ENCODE measurements around the gene SRRM1.

SRRM1 gene

GRCh38 chr1:24642481-24643362 lies at the start of gene SRRM1:
Gene SRRM1, plus strand, starts transcription at chr1:24643302. Its CDS starts 25 bp downstream, at chr1:24643327.
- DNase-seq = peak; percentile 97

GRCh38 chr1:24594328-24594598 lies 48.8 kb upstream of the SRRM1 start:
- DNase-seq = no peak

GRCh38 chr1:24596401-24596880 lies 46.7 kb upstream of the SRRM1 start:
- no peak for DNase-seq

- DNase-seq = no peak
Measured at GRCh38 chr1:24599265-24599664, 43.8 kb upstream of the SRRM1 start.

- no peak for DNase-seq
Measured at GRCh38 chr1:24600551-24600950, 42.6 kb upstream of the SRRM1 start.

- no peak for DNase-seq
Measured at GRCh38 chr1:24605534-24606295, 37.4 kb upstream of the SRRM1 start.

- no peak for DNase-seq
Measured at GRCh38 chr1:24606296-24606605, 36.9 kb upstream of the SRRM1 start.

GRCh38 chr1:24606621-24607020 lies 36.5 kb upstream of the SRRM1 start:
- no peak for DNase-seq

GRCh38 chr1:24609949-24610517 lies 33.1 kb upstream of the SRRM1 start:
- no peak for DNase-seq

- DNase-seq = no peak
Measured at GRCh38 chr1:24619376-24619775, 23.7 kb upstream of the SRRM1 start.

GRCh38 chr1:24620678-24621077 lies 22.4 kb upstream of the SRRM1 start:
- no peak for DNase-seq

GRCh38 chr1:24621121-24621520 lies 22.0 kb upstream of the SRRM1 start:
- no peak for DNase-seq

GRCh38 chr1:24622218-24622617 lies 20.9 kb upstream of the SRRM1 start:
- DNase-seq = no peak

- DNase-seq = no peak
Measured at GRCh38 chr1:24632832-24633175, 10.3 kb upstream of the SRRM1 start.

- peak; percentile 42 for DNase-seq
Measured at GRCh38 chr1:24635195-24635843, 7.8 kb upstream of the SRRM1 start.

- DNase-seq = no peak
Measured at GRCh38 chr1:24636661-24637357, 6.3 kb upstream of the SRRM1 start.

GRCh38 chr1:24639094-24639493 lies 4.0 kb upstream of the SRRM1 start:
- DNase-seq = no peak

GRCh38 chr1:24639881-24640280 lies 3.2 kb upstream of the SRRM1 start:
- no peak for DNase-seq

GRCh38 chr1:24640288-24640687 lies 2.8 kb upstream of the SRRM1 start:
- DNase-seq = no peak

GRCh38 chr1:24641646-24642151 lies 1.4 kb upstream of the SRRM1 start:
- no peak for DNase-seq

- no peak for DNase-seq
Measured at GRCh38 chr1:24643363-24644099, 429 bp downstream of the SRRM1 start.

- no peak for DNase-seq
Measured at GRCh38 chr1:24644100-24644384, 940 bp downstream of the SRRM1 start.
